RWPE1 (cell line): ENCODE results near the gene HECW1.

ENCODE experiments used
- CTCF ChIA-PET: fragments of 350-600 bp; sonication (Branson Sonifier 250); formaldehyde crosslinking; extraction: SDS; loops from one replicate; lab custom pipeline; 2021; lab: Yijun Ruan, JAX
- POLR2A ChIA-PET: fragments of 400-600 bp; formaldehyde crosslinking; extraction: SDS; loops from one replicate; lab custom pipeline; 2020; ENCODE audit warnings: antibody characterized with exemption; ENCODE audit not compliant: low non-redundant PET; lab: Yijun Ruan, JAX
- DNase-seq: peaks from one replicate; pipeline ENCODE4 v3.0.0; 2012; ENCODE audit warnings: low spot score
- H3K27ac ChIP-seq: fragments of 450-650 bp; 2 replicates; pipeline ENCODE4 v1.5.1; 2017
- CTCF ChIP-seq: fragments of 450-650 bp; conservative IDR thresholded peaks from 2 replicates; pipeline ENCODE4 v1.5.1; 2017; ENCODE audit warnings: low read depth, mild to moderate bottlenecking

Gene HECW1

GRCh38 chr7:43318188-43318770, 205.8 kb downstream of the HECW1 start:
- no peak overlapping the region for H3K27ac ChIP-seq
- no peak for TF ChIP-seq CTCF
- POLR2A ChIA-PET = no interaction called here
- no peak for DNase-seq
- CTCF ChIA-PET = interaction anchor here (0.6 to 0.8 kb wide), 2 partner anchors 10 to 15 kb away, joined by 3 read pairs; no protein-coding TSS in a partner anchor

GRCh38 chr7:43325595-43325994, 213.1 kb downstream of the HECW1 start:
- H3K27ac ChIP-seq = no peak overlapping the region
- POLR2A ChIA-PET = no interaction called here
- CTCF ChIA-PET = no interaction called here
- no peak for TF ChIP-seq CTCF
- DNase-seq = no peak

GRCh38 chr7:43328336-43328735, 215.9 kb downstream of the HECW1 start:
- no peak overlapping the region for H3K27ac ChIP-seq
- CTCF ChIA-PET = interaction anchor here (0.8 kb wide), 1 partner anchor 10 kb away, joined by 3 read pairs; no protein-coding TSS in a partner anchor
- DNase-seq = no peak
- POLR2A ChIA-PET = no interaction called here
- no peak for TF ChIP-seq CTCF

GRCh38 chr7:43328785-43329380, 216.4 kb downstream of the HECW1 start:
- ChIA-PET CTCF (no interaction called here), POLR2A (no interaction called here)
- 0 out of 2 replicates have a peak overlapping the region, but pooled peaks have one; percentile 9 for H3K27ac ChIP-seq
- DNase-seq = no peak
- no peak for TF ChIP-seq CTCF

- ChIA-PET CTCF (no interaction called here), POLR2A (no interaction called here)
- H3K27ac ChIP-seq = no peak overlapping the region
- no peak for TF ChIP-seq CTCF
- DNase-seq = no peak
Measured at GRCh38 chr7:43332193-43332796, 219.8 kb downstream of the HECW1 start.

GRCh38 chr7:43337191-43337590, 224.7 kb downstream of the HECW1 start:
- DNase-seq = no peak
- POLR2A ChIA-PET = no interaction called here
- no peak for TF ChIP-seq CTCF
- CTCF ChIA-PET = no interaction called here
- H3K27ac ChIP-seq = no peak overlapping the region
